BLaER1 (cell line): ENCODE data around the gene MAST3.

Experiments
- H3K27ac ChIP-seq: shearing (Covaris generic); formaldehyde crosslinking; 2 replicates; pipeline ENCODE4 v1.8.1; 2022
- H3K27me3 ChIP-seq: shearing (Covaris generic); formaldehyde crosslinking; 2 replicates; pipeline ENCODE4 v1.8.1; 2022
- H3K36me3 ChIP-seq: shearing (Covaris generic); formaldehyde crosslinking; 2 replicates; pipeline ENCODE4 v1.8.1; 2022
- H3K4me1 ChIP-seq: shearing (Covaris generic); formaldehyde crosslinking; 2 replicates; pipeline ENCODE4 v1.8.1; 2022
- H3K4me2 ChIP-seq: shearing (Covaris generic); formaldehyde crosslinking; 2 replicates; pipeline ENCODE4 v1.8.1; 2022
- H3K4me3 ChIP-seq: shearing (Covaris generic); formaldehyde crosslinking; 2 replicates; pipeline ENCODE4 v1.8.1; 2022
- H3K9ac ChIP-seq: shearing (Covaris generic); formaldehyde crosslinking; 2 replicates; pipeline ENCODE4 v1.8.1; 2022
- H3K9me3 ChIP-seq: shearing (Covaris generic); formaldehyde crosslinking; 2 replicates; pipeline ENCODE4 v1.8.1; 2022
- H4K20me1 ChIP-seq: shearing (Covaris generic); formaldehyde crosslinking; 2 replicates; pipeline ENCODE4 v1.8.1; 2022
- Cebpa-rat ChIP-seq: shearing (Covaris generic); IDR thresholded peaks from 2 replicates; pipeline ENCODE4 v1.8.1; 2022

MAST3 gene

DNA sequence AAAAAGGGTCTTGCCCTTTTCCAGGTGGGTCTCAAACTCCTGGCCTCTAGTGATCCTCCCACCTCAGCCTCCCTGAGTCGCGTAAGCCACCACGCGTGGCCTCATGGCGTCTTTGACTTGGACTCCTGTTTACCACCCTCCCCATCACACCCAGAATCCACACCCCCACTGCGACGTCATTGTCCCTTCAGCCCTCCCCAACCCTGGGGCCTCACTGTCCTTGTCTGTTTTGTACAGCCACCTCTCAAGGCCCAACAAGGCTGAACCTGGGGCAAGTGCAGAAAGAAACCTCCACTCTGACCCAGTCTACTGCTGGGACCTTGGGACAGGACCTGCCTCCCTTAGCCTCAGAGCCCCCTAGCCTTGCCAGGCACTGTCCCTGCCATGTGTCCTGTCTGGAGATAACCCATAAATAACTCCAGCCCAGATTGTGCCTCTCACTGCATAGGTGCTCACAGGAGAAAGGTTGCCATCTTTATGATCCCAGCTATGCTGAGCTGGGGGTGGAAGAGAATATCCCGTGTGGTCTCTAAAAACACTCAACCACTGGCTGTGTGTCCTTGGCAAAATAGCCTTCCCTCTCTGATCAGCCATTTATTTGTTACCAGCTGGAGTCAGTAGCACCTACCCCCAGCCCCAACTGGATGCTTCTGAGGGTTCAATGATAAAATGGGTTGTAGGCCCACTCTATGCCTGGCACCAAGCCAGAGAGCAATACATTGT, 74.2 kb downstream of the MAST3 start:
- peaks cover 24% of the 10 kb centered on the region for H3K36me3 ChIP-seq
- peaks cover 74% of the 10 kb centered on the region for H3K4me1 ChIP-seq
- peak overlapping the region; percentile 42; the same call in 1 of the 2 replicates for H3K9ac ChIP-seq
- peak overlapping the region; percentile 92 for H3K4me2 ChIP-seq
- TF ChIP-seq Cebpa-rat, result no peak
- no peaks in the 10 kb centered on the region for H4K20me1 ChIP-seq
- H3K27me3 ChIP-seq, result no peaks in the 10 kb centered on the region
- peak overlapping the region; percentile 69; the same call in 1 of the 2 replicates for H3K27ac ChIP-seq
- H3K9me3 ChIP-seq, result no peaks in the 10 kb centered on the region
- H3K4me3 ChIP-seq, result no peak overlapping the region

- Histone ChIP-seq H3K4me1 (peaks cover 74% of the 10 kb centered on the region), H3K27ac (peak overlapping the region; percentile 69; the same call in 1 of the 2 replicates), H3K27me3 (no peaks in the 10 kb centered on the region), H3K9ac (peak overlapping the region; percentile 69; the same call in 1 of the 2 replicates), H3K4me2 (peak overlapping the region; percentile 92), H3K4me3 (no peak overlapping the region), H4K20me1 (no peaks in the 10 kb centered on the region), H3K9me3 (no peaks in the 10 kb centered on the region), H3K36me3 (peaks cover 21% of the 10 kb centered on the region)
- TF ChIP-seq Cebpa-rat, result no peak
Measured at GRCh38 chr19:18172331-18173053, 74.9 kb downstream of the MAST3 start.

DNA sequence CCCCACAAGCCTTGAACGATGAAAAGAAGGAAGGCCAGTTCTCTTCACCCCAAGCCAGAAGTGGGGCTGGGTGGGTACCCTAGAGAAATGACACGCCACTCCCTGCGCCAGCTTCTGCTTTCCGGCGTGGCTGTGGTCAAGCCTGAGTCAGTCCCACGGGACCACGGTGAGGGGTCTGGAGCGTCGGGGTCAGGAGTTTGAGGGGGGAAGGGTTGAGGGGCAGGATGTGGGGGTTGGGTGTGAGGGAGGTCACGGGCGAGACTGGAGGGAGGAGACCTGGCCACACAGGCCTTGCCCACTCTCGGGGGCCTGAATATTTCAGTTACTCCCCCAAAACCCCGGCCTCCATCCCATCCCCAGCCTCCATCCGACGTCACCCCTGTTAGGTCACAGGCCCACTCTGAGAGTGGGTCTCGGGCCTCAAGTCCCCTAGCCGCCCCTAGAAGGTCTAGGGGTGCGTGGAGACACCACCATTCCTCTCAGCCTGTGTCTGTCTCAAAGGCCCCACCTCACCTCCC, 75.5 kb downstream of the MAST3 start:
- no peaks in the 10 kb centered on the region for H3K9me3 ChIP-seq
- peak overlapping the region; percentile 69; the same call in 1 of the 2 replicates for H3K9ac ChIP-seq
- H3K27ac ChIP-seq, result peak overlapping the region; percentile 69
- H3K36me3 ChIP-seq, result peaks cover 21% of the 10 kb centered on the region
- H3K27me3 ChIP-seq, result no peaks in the 10 kb centered on the region
- TF ChIP-seq Cebpa-rat, result no peak
- peak overlapping the region; percentile 92 for H3K4me2 ChIP-seq
- peaks cover 80% of the 10 kb centered on the region for H3K4me1 ChIP-seq
- no peaks in the 10 kb centered on the region for H4K20me1 ChIP-seq
- H3K4me3 ChIP-seq, result peak overlapping the region; percentile 74

DNA sequence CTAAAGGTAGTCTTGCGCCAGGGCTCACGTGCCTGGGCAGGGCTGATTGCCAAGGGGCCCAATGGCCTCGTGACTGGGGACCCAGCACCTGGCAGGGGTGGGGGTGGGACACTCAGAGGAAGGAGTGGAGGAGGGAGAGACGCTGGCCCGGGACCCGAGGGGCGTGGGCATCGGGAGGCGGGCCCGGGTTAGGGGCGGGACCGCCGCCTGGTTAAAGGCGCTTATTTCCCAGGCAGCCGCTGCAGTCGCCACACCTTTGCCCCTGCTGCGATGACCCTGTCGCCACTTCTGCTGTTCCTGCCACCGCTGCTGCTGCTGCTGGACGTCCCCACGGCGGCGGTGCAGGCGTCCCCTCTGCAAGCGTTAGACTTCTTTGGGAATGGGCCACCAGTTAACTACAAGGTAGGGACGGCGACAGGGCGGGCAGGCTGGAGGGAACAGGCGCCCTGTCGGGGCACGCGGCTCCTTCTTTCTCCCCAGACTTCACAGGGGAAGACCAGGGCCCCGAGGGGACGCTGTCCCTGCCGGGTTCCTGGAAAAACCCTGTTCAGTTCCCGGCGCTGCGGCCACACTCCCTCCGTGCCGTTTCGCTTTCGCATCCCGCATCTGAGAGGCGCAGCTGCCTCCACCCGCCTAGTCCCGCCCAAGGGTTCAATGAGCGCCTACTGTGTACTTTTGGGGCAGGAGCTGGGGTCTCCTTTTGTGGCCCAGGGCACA, 76.2 kb downstream of the MAST3 start, which contains the start of gene IFI30:
IFI30 (plus strand) TSS at position 242 of the 717 bp plus-strand sequence; CDS start at position 271, 29 bp downstream.
- Histone ChIP-seq H3K4me3 (peak within 1 kb of the TSS; percentile 74), H3K27ac (peak within 1 kb of the TSS; percentile 69), H3K4me2 (peak within 1 kb of the TSS; percentile 92), H3K27me3 (no peaks in the 10 kb centered on the region), H3K4me1 (peaks cover 77% of the 10 kb centered on the region), H3K9me3 (no peaks in the 10 kb centered on the region), H3K9ac (peak within 1 kb of the TSS; percentile 69), H4K20me1 (no peaks in the 10 kb centered on the region), H3K36me3 (peaks cover 23% of the 10 kb centered on the region)
- TF ChIP-seq Cebpa-rat, result no peak

GRCh38 chr19:18174983-18175382, 77.4 kb downstream of the MAST3 start:
- no peaks in the 10 kb centered on the region for H3K9me3 ChIP-seq
- H4K20me1 ChIP-seq, result no peaks in the 10 kb centered on the region
- H3K4me1 ChIP-seq, result peaks cover 68% of the 10 kb centered on the region
- peaks cover 14% of the 10 kb centered on the region; the same call in 1 of the 2 replicates for H3K36me3 ChIP-seq
- H3K27ac ChIP-seq, result no peak overlapping the region
- no peak for TF ChIP-seq Cebpa-rat
- H3K9ac ChIP-seq, result no peak overlapping the region
- peak overlapping the region; percentile 92 for H3K4me2 ChIP-seq
- H3K4me3 ChIP-seq, result peak overlapping the region; percentile 74; the same call in 1 of the 2 replicates
- no peaks in the 10 kb centered on the region for H3K27me3 ChIP-seq

- Histone ChIP-seq H3K4me1 (peaks cover 68% of the 10 kb centered on the region), H3K9ac (no peak overlapping the region), H3K4me2 (no peak overlapping the region), H3K27ac (no peak overlapping the region), H3K9me3 (no peaks in the 10 kb centered on the region), H4K20me1 (no peaks in the 10 kb centered on the region), H3K36me3 (peaks cover 14% of the 10 kb centered on the region; the same call in 1 of the 2 replicates), H3K27me3 (no peaks in the 10 kb centered on the region), H3K4me3 (no peak overlapping the region)
- no peak for TF ChIP-seq Cebpa-rat
Measured at GRCh38 chr19:18176367-18177310, 79.1 kb downstream of the MAST3 start.

- H3K9me3 ChIP-seq, result no peaks in the 10 kb centered on the region
- no peaks in the 10 kb centered on the region for H4K20me1 ChIP-seq
- H3K36me3 ChIP-seq, result peaks cover 14% of the 10 kb centered on the region; the same call in 1 of the 2 replicates
- H3K4me2 ChIP-seq, result peak overlapping the region; percentile 26; the same call in 1 of the 2 replicates
- H3K27ac ChIP-seq, result no peak overlapping the region
- H3K4me3 ChIP-seq, result no peak overlapping the region
- TF ChIP-seq Cebpa-rat, result no peak
- H3K9ac ChIP-seq, result no peak overlapping the region
- peaks cover 40% of the 10 kb centered on the region for H3K4me1 ChIP-seq
- H3K27me3 ChIP-seq, result no peaks in the 10 kb centered on the region
Measured at GRCh38 chr19:18179957-18180356, 82.4 kb downstream of the MAST3 start.

- H4K20me1 ChIP-seq, result no peaks in the 10 kb centered on the region
- H3K4me2 ChIP-seq, result no peak overlapping the region
- no peaks in the 10 kb centered on the region for H3K9me3 ChIP-seq
- H3K9ac ChIP-seq, result no peak overlapping the region
- no peaks in the 10 kb centered on the region for H3K27me3 ChIP-seq
- no peak overlapping the region for H3K27ac ChIP-seq
- no peak for TF ChIP-seq Cebpa-rat
- H3K4me3 ChIP-seq, result no peak overlapping the region
- H3K4me1 ChIP-seq, result peaks cover 23% of the 10 kb centered on the region
- H3K36me3 ChIP-seq, result no peaks in the 10 kb centered on the region
Measured at GRCh38 chr19:18183529-18183928, 86.0 kb downstream of the MAST3 start.
